SK-N-SH (cell line): ENCODE results near the gene TJP2. TPM values are rescaled to one million over a fixed set of nuclear protein-coding genes. Genes with fewer than 3 reads are reported as not detected.

Source experiments
- CTCF ChIA-PET: fragments of 300-600, 350-600 bp; formaldehyde crosslinking; extraction: SDS; loops from one replicate; lab custom pipeline; 2021; lab: Yijun Ruan, JAX
- POLR2A ChIA-PET: fragments of 350-600 bp; sonication (Branson Sonifier 250); formaldehyde crosslinking; extraction: SDS; loops from one replicate; lab custom pipeline; 2020; ENCODE audit warnings: antibody characterized with exemption, inconsistent platforms; lab: Yijun Ruan, JAX
- DNase-seq: peaks from one replicate; pipeline ENCODE4 v3.0.0; 2012
- H2AFZ ChIP-seq: fragments of 200-600 bp; sonication (generic); 2 replicates; pipeline ENCODE4 v1.8.1; 2016; ENCODE audit warnings: antibody characterized with exemption, mild to moderate bottlenecking, low read depth
- H3F3A ChIP-seq: fragments of 200-600 bp; sonication (generic); replicated peaks from 2 replicates; pipeline ENCODE3; 2016; ENCODE audit warnings: antibody characterized with exemption, mild to moderate bottlenecking; ENCODE audit not compliant: insufficient read depth
- H3K27ac ChIP-seq, 2 experiments: fragments of 200-500 bp in 1 of 2; fragments of 200-600 bp in 1 of 2; sonication (Bioruptor generic) in 1 of 2; sonication (generic), shearing (Covaris generic) in 1 of 2; 2 replicates each; pipeline versions ENCODE4 v1.5.1 to v1.6.1; 2014 to 2016; ENCODE audit warnings: low read depth in 2 of 2, inconsistent platforms in 1 of 2, low read length in 1 of 2, mild to moderate bottlenecking in 1 of 2, mixed read lengths in 1 of 2
- H3K27me3 ChIP-seq: fragments of 200-600 bp; sonication (generic), shearing (Covaris generic); 2 replicates; pipeline ENCODE4 v1.6.1; 2016; ENCODE audit warnings: mixed run types; ENCODE audit not compliant: insufficient read depth
- H3K36me3 ChIP-seq, 2 experiments: fragments of 200-500 bp in 1 of 2; fragments of 200-600 bp in 1 of 2; sonication (Bioruptor generic) in 1 of 2; sonication (generic) in 1 of 2; replicated peaks in 1 of 2; 2 replicates each; pipeline versions ENCODE3 to v1.5.1; 2014 to 2016; ENCODE audit warnings: low read length in 1 of 2, mild to moderate bottlenecking in 1 of 2; ENCODE audit not compliant: insufficient read depth in 2 of 2, control insufficient read depth in 1 of 2
- H3K4me1 ChIP-seq, 2 experiments: fragments of 200-500 bp in 1 of 2; fragments of 200-600 bp in 1 of 2; sonication (Bioruptor generic) in 1 of 2; sonication (generic), shearing (Covaris generic) in 1 of 2; 2 replicates each; pipeline versions ENCODE4 v1.5.1 to v1.6.1; 2014 to 2016; ENCODE audit warnings: low read depth in 1 of 2, low read length in 1 of 2, mixed run types in 1 of 2; ENCODE audit not compliant: insufficient read depth in 2 of 2, control insufficient read depth in 1 of 2
- H3K4me2 ChIP-seq: fragments of 200-600 bp; sonication (generic), shearing (Covaris generic); 2 replicates; pipeline ENCODE4 v1.6.1; 2017; ENCODE audit warnings: mixed run types
- H3K4me3 ChIP-seq, 2 experiments: fragments of 200-500 bp in 1 of 2; fragments of 200-600 bp in 1 of 2; sonication (Bioruptor generic) in 1 of 2; sonication (generic), shearing (Covaris generic) in 1 of 2; 2 replicates each; pipeline versions ENCODE4 v1.5.1 to v1.8.1; 2014 to 2016; ENCODE audit warnings: low read depth in 2 of 2, inconsistent platforms in 1 of 2, low read length in 1 of 2, mild to moderate bottlenecking in 1 of 2, mixed read lengths in 1 of 2, moderate library complexity in 1 of 2
- H3K79me2 ChIP-seq: fragments of 200-600 bp; sonication (generic); 2 replicates; pipeline ENCODE4 v1.8.1; 2017; ENCODE audit warnings: mild to moderate bottlenecking; ENCODE audit not compliant: insufficient read depth
- H3K9ac ChIP-seq: fragments of 200-600 bp; sonication (generic); 2 replicates; pipeline ENCODE4 v1.6.1; 2017; ENCODE audit warnings: mixed run types
- H3K9me2 ChIP-seq: fragments of 200-600 bp; sonication (generic); 2 replicates; pipeline ENCODE4 v1.6.1; 2017; ENCODE audit warnings: mixed run types
- H3K9me3 ChIP-seq: fragments of 200-600 bp; sonication (generic); 2 replicates; pipeline ENCODE4 v1.6.1; 2017; ENCODE audit warnings: mixed run types, mild to moderate bottlenecking, moderate library complexity
- H4K20me1 ChIP-seq: fragments of 200-600 bp; sonication (generic); 2 replicates; pipeline ENCODE4 v1.6.1; 2017; ENCODE audit warnings: mild to moderate bottlenecking, mixed run types; ENCODE audit not compliant: insufficient read depth
- ELF1 ChIP-seq: IDR thresholded peaks from 2 replicates; pipeline ENCODE4 v1.4.0; 2012
- EP300 ChIP-seq, 2 experiments: IDR thresholded peaks; 2 replicates each; pipeline versions ENCODE4 v1.4.0 to v1.6.1; 2012; ENCODE audit warnings: borderline replicate concordance in 1 of 2, low read depth in 1 of 2, low read length in 1 of 2
- EZH2phosphoT487 ChIP-seq: fragments of 200-600 bp; sonication (generic); IDR thresholded peaks from 2 replicates; pipeline ENCODE4 v1.6.1; 2017; ENCODE audit warnings: low read depth, mixed run types, mild to moderate bottlenecking, antibody characterized with exemption, moderate library complexity, borderline replicate concordance
- FOSL2 ChIP-seq: IDR thresholded peaks from 2 replicates; pipeline ENCODE4 v1.4.0; 2012; ENCODE audit warnings: low read depth, mild to moderate bottlenecking, moderate library complexity, borderline replicate concordance
- GABPA ChIP-seq: IDR thresholded peaks from 2 replicates; pipeline ENCODE4 v1.4.0; 2012; ENCODE audit warnings: low read depth, mild to moderate bottlenecking
- GATA2 ChIP-seq: sonication (generic); formaldehyde crosslinking; IDR thresholded peaks from 2 replicates; pipeline ENCODE4 v1.5.0; 2020; ENCODE audit warnings: mild to moderate bottlenecking, missing genetic modification reagents
- JUND ChIP-seq: IDR thresholded peaks from 2 replicates; pipeline ENCODE4 v1.4.0; 2012
- MEF2A ChIP-seq: IDR thresholded peaks from 2 replicates; pipeline ENCODE4 v1.4.0; 2012; ENCODE audit warnings: low read depth, borderline replicate concordance
- MXI1 ChIP-seq: IDR thresholded peaks from 2 replicates; pipeline ENCODE4 v1.6.1; 2012; ENCODE audit warnings: mild to moderate bottlenecking, low read depth, low read length, improper control_type of control experiment
- NRF1 ChIP-seq: IDR thresholded peaks from 2 replicates; pipeline ENCODE4 v1.6.1; 2012; ENCODE audit warnings: low read depth, mild to moderate bottlenecking, low read length
- PBX3 ChIP-seq: IDR thresholded peaks from 2 replicates; pipeline ENCODE4; 2012
- POLR2AphosphoS5 ChIP-seq: IDR thresholded peaks from 2 replicates; pipeline ENCODE4 v1.6.1; 2012; ENCODE audit warnings: low read depth, low read length
- RCOR1 ChIP-seq: fragments of 150-350 bp; IDR thresholded peaks from 2 replicates; pipeline ENCODE4 v1.6.1; 2017; ENCODE audit warnings: antibody characterized with exemption, low read length
- RFX5 ChIP-seq: IDR thresholded peaks from 2 replicates; pipeline ENCODE4 v1.6.1; 2012; ENCODE audit warnings: mild to moderate bottlenecking, improper control_type of control experiment, low read length
- RXRA ChIP-seq: IDR thresholded peaks from 2 replicates; pipeline ENCODE4 v1.4.0; 2012; ENCODE audit warnings: low read depth, mild to moderate bottlenecking, borderline replicate concordance
- SIN3A ChIP-seq: IDR thresholded peaks from 2 replicates; pipeline ENCODE4 v1.6.1; 2012; ENCODE audit warnings: low read depth, mild to moderate bottlenecking, low read length, moderate library complexity, borderline replicate concordance
- TAF1 ChIP-seq: IDR thresholded peaks from 2 replicates; pipeline ENCODE4 v1.6.1; 2012; ENCODE audit warnings: low read depth, mild to moderate bottlenecking, low read length, moderate library complexity, borderline replicate concordance
- TEAD4 ChIP-seq: IDR thresholded peaks from 2 replicates; pipeline ENCODE4 v1.4.0; 2012; ENCODE audit warnings: mild to moderate bottlenecking, borderline replicate concordance; ENCODE audit not compliant: insufficient read depth
- YY1 ChIP-seq: IDR thresholded peaks from 2 replicates; pipeline ENCODE4 v1.4.0; 2012; ENCODE audit warnings: low read depth, mild to moderate bottlenecking
- WGBS: methylation state at CpG from one replicate; pipeline ENCODE4 v1.1.6; 2017; ENCODE audit warnings: low lambda C conversion rate; 5-methylcytosine and 5-hydroxymethylcytosine counted together
- polyA plus RNA-seq, 3 experiments: library from polyadenylated mRNA; depleted of rRNA; stranded (reverse); fragments of >200 nt; gene quantifications; 2 replicates each; pipeline ENCODE4 v1.2.3, GENCODE V29; 2012
- TF ChIP-seq, protein P1 (sequence below): IDR thresholded peaks from 2 replicates; pipeline ENCODE4 v1.4.0; 2012; ENCODE audit warnings: low read depth, borderline replicate concordance
- TF ChIP-seq, protein P2 (sequence below): fragments of 150-350 bp; IDR thresholded peaks from 2 replicates; pipeline ENCODE4 v1.6.1; 2016; ENCODE audit warnings: mild to moderate bottlenecking, low read depth, low read length

Gene TJP2
- polyA plus RNA-seq, 1 of the 3 experiments (the other 2 are of a cell fraction): 17.7 TPM

DNA sequence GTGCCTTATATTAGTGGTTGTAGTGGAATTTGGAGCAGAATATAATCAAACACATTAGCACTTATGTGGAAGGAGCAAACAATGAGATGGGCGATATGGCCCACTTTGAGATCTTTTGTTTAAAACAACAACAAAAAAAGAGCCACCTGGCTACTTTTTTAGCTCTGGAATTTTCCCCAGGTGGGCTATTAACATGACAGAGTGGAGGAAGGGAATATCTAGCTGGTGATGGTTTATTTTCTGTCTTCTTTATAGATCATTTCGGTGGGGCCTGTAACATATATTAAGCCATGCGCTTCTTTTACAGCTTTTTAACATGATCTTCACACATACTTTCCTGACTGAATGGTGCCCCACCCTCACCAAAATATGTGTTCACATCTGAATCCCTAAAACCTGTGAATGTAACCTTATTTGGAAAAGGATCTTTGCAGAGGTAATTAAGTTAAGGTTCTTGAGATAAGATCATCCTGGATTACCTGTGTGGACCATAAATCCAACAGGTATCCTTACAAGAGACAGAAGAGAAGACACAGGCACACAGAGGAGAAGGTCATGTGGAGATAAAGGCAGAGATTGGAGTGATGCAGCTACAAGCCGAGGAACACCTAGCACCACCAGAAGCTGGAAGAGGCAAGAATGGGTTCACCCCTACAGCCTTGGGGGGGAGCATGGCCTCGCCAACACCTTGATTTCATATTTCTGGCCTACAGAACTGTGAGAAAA, 134.3 kb downstream of the TJP2 start:
- Histone ChIP-seq H3K36me3 (no peaks in the 10 kb centered on the region), H3F3A (peaks cover 4% of the 10 kb centered on the region), H3K4me1 (no peaks in the 10 kb centered on the region), H3K79me2 (no peaks in the 10 kb centered on the region), H3K9me3 (no peaks in the 10 kb centered on the region), H3K27me3 (no peaks in the 10 kb centered on the region; the same call in 1 of the 2 replicates), H3K4me2 (0 out of 2 replicates have a peak overlapping the region, but pooled peaks have one; percentile 16), H3K27ac (no peak overlapping the region), H2AFZ (no peak overlapping the region), H3K9me2 (no peaks in the 10 kb centered on the region), H3K4me3 (no peak overlapping the region), H3K9ac (no peak overlapping the region), H4K20me1 (no peaks in the 10 kb centered on the region)
- POLR2A ChIA-PET: no interaction called here
- no peak for DNase-seq
- 43% methylated on average over 5 of the region's 5 CpGs for whole genome bisulfite sequencing
- TF ChIP-seq YY1 (no peak), GABPA (no peak), GATA2 (CRISPR knock-in tag) (no peak), MEF2A (no peak), MXI1 (no peak), RCOR1 (no peak), POLR2AphosphoS5 (no peak), RFX5 (no peak), EP300 (IDR thresholded peaks at IDR 0.05; ENCODE audit: borderline replicate concordance in 1 of 2, low read depth in 1 of 2, low read length in 1 of 2) (no peak), TEAD4 (no peak), PBX3 (no peak)
- TF ChIP-seq, protein P1, sequence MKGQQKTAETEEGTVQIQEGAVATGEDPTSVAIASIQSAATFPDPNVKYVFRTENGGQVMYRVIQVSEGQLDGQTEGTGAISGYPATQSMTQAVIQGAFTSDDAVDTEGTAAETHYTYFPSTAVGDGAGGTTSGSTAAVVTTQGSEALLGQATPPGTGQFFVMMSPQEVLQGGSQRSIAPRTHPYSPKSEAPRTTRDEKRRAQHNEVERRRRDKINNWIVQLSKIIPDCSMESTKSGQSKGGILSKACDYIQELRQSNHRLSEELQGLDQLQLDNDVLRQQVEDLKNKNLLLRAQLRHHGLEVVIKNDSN: no peak
- CTCF ChIA-PET: interaction anchor here (1.5 kb wide), 1 partner anchor 85 kb away, joined by 4 read pairs; no protein-coding TSS in a partner anchor

- H3F3A ChIP-seq: no peaks in the 10 kb centered on the region
- TF ChIP-seq, protein P1: no peak
- TF ChIP-seq GABPA (no peak), MXI1 (no peak), JUND (no peak), EZH2phosphoT487 (no peak), NRF1 (no peak), SIN3A (no peak), TAF1 (no peak), FOSL2 (no peak), ELF1 (no peak), GATA2 (CRISPR knock-in tag) (no peak), YY1 (no peak), RXRA (no peak)
- TF ChIP-seq, protein P2, sequence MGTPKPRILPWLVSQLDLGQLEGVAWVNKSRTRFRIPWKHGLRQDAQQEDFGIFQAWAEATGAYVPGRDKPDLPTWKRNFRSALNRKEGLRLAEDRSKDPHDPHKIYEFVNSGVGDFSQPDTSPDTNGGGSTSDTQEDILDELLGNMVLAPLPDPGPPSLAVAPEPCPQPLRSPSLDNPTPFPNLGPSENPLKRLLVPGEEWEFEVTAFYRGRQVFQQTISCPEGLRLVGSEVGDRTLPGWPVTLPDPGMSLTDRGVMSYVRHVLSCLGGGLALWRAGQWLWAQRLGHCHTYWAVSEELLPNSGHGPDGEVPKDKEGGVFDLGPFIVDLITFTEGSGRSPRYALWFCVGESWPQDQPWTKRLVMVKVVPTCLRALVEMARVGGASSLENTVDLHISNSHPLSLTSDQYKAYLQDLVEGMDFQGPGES: no peak
- TF ChIP-seq, all 33 proteins: peak for 0
Measured at GRCh38 chr9:69313175-69313574, 139.1 kb downstream of the TJP2 start.

More at GRCh38 chr9:69313175-69313574, 139.1 kb downstream of the TJP2 start:
- Histone ChIP-seq H3K27ac (no peak overlapping the region), H4K20me1 (no peaks in the 10 kb centered on the region), H3K79me2 (no peaks in the 10 kb centered on the region), H3K4me3 (no peak overlapping the region), H3K27me3 (peaks cover 7% of the 10 kb centered on the region; the same call in 1 of the 2 replicates), H3K36me3 (no peaks in the 10 kb centered on the region), H3K9ac (no peak overlapping the region), H3K4me2 (no peak overlapping the region), H3K9me3 (no peaks in the 10 kb centered on the region), H2AFZ (no peak overlapping the region), H3K9me2 (no peaks in the 10 kb centered on the region), H3K4me1 (no peaks in the 10 kb centered on the region)
- DNase-seq: no peak
- POLR2A ChIA-PET: no interaction called here
- CTCF ChIA-PET: no interaction called here
